HepG2 (cell line): ENCODE data around the gene ZC3H15. TPM values are rescaled to one million over a fixed set of nuclear protein-coding genes. Genes with fewer than 3 reads are reported as not detected.

Source experiments
- ATAC-seq: fragments of 200-7000 bp; cut with Tn5 transposase; 3 replicates; pipeline ENCODE4 v1.9.1; 2020; ENCODE audit warnings: mild to moderate bottlenecking, moderate library complexity
- BruUV-seq: library from RNA; stranded (reverse); fragments of 400-500 nt; replicated peaks from 2 replicates; lab custom pipeline; 2021; lab: Mats Ljungman, UMichigan
- CTCF ChIA-PET: fragments of 300-600 bp; formaldehyde crosslinking; extraction: SDS; loops from one replicate; lab custom pipeline; 2021; ENCODE audit warnings: low total read pairs, inconsistent platforms, low intra/inter-chr PET ratio; lab: Yijun Ruan, JAX
- POLR2A ChIA-PET: fragments of 350-600 bp; sonication (Branson Sonifier 250); formaldehyde crosslinking; loops from one replicate; lab custom pipeline; 2020; ENCODE audit warnings: antibody characterized with exemption, inconsistent platforms; lab: Yijun Ruan, JAX
- DNase-seq: peaks from one replicate; pipeline ENCODE4 v3.0.0-alpha.2; 2015; ENCODE audit warnings: low spot score
- FAIRE-seq: peaks from 3 replicates; lab custom pipeline; 2011; peaks lifted over from hg19 to GRCh38; lab: Jason Lieb, UNC
- H2AFZ ChIP-seq: one replicate; pipeline ENCODE4 v1.6.1; 2011; ENCODE audit warnings: low read length, inconsistent platforms
- H3K27ac ChIP-seq: fragments of 300-600 bp; 3 replicates; pipeline ENCODE4 v1.8.0; 2011; ENCODE audit warnings: mixed run types, mild to moderate bottlenecking, mixed read lengths, low read length, inconsistent platforms; ENCODE audit not compliant: insufficient read depth; ENCODE audit errors: extremely low read length
- H3K27me3 ChIP-seq, 2 experiments: fragments of 200-600 bp in 1 of 2; 2 replicates in 1 of 2; 3 replicates in 1 of 2; pipeline versions ENCODE4 v1.6.0 to v1.8.0; 2011; ENCODE audit warnings: low read length in 2 of 2, mild to moderate bottlenecking in 2 of 2, moderate library complexity in 2 of 2, inconsistent platforms in 1 of 2; ENCODE audit not compliant: insufficient read depth in 2 of 2, control insufficient read depth in 1 of 2
- H3K36me3 ChIP-seq, 2 experiments: fragments of 200-600 bp in 1 of 2; replicated peaks in 1 of 2; 2 replicates in 1 of 2; 3 replicates in 1 of 2; pipeline versions ENCODE4 v1.5.1 to v1.8.0; 2011; ENCODE audit warnings: low read length in 2 of 2, inconsistent platforms in 1 of 2; ENCODE audit not compliant: insufficient read depth in 2 of 2, control insufficient read depth in 1 of 2
- H3K4me1 ChIP-seq: 2 replicates; pipeline ENCODE4 v1.5.1; 2012; ENCODE audit warnings: low read length, inconsistent platforms; ENCODE audit not compliant: insufficient read depth
- H3K4me2 ChIP-seq: 2 replicates; pipeline ENCODE4 v1.6.0; 2011; ENCODE audit warnings: low read depth, low read length, inconsistent platforms
- H3K4me3 ChIP-seq, 3 experiments: fragments of 200-600 bp in 1 of 3; sonication (generic), shearing (Covaris generic) in 1 of 3; replicated peaks in 1 of 3; 2 replicates each; pipeline ENCODE4 v1.5.1; 2011 to 2016; ENCODE audit warnings: low read length in 3 of 3, inconsistent platforms in 2 of 3, low read depth in 2 of 3, mild to moderate bottlenecking in 2 of 3, control low read depth in 1 of 3, mixed read lengths in 1 of 3; ENCODE audit not compliant: insufficient read depth in 1 of 3
- H3K79me2 ChIP-seq: one replicate; pipeline ENCODE4 v1.6.1; 2011; ENCODE audit warnings: low read length, inconsistent platforms; ENCODE audit not compliant: insufficient read depth
- H3K9ac ChIP-seq: 2 replicates; pipeline ENCODE4 v1.6.0; 2011; ENCODE audit warnings: mild to moderate bottlenecking, low read depth, low read length, inconsistent platforms; ENCODE audit not compliant: insufficient read depth
- H3K9me3 ChIP-seq: 2 replicates; pipeline ENCODE4 v1.5.1; 2012; ENCODE audit warnings: mild to moderate bottlenecking, low read length
- H4K20me1 ChIP-seq: 2 replicates; pipeline ENCODE4 v1.6.0; 2011; ENCODE audit warnings: inconsistent platforms, mild to moderate bottlenecking, low read length, moderate library complexity; ENCODE audit not compliant: insufficient read depth
- DNMT1 ChIP-seq: sonication (generic); formaldehyde crosslinking; IDR thresholded peaks from 2 replicates; pipeline ENCODE4 v1.5.1; 2020; ENCODE audit warnings: mild to moderate bottlenecking, missing genetic modification reagents
- MLX ChIP-seq: IDR thresholded peaks from 2 replicates; pipeline ENCODE4 v1.6.1; 2016
- PHF8 ChIP-seq: sonication (generic); formaldehyde crosslinking; IDR thresholded peaks from 2 replicates; pipeline ENCODE4 v1.5.0; 2020; ENCODE audit warnings: missing genetic modification reagents
- RAD21 ChIP-seq: fragments of 450-650 bp; formaldehyde crosslinking; IDR thresholded peaks from 2 replicates; pipeline ENCODE4 v1.5.0; 2020; ENCODE audit warnings: mild to moderate bottlenecking
- REST ChIP-seq, 2 experiments: IDR thresholded peaks; 2 replicates each; pipeline ENCODE4 v1.6.1; 2011 to 2012; ENCODE audit warnings: low read length in 2 of 2, borderline replicate concordance in 1 of 2, low read depth in 1 of 2, mild to moderate bottlenecking in 1 of 2, moderate library complexity in 1 of 2
- SP2 ChIP-seq: sonication (generic); formaldehyde crosslinking; IDR thresholded peaks from 2 replicates; pipeline ENCODE4 v1.5.1; 2020; ENCODE audit warnings: mild to moderate bottlenecking, missing genetic modification reagents
- TCF12 ChIP-seq, 2 experiments: fragments of 450-650 bp in 1 of 2; sonication (generic) in 1 of 2; formaldehyde crosslinking in 1 of 2; IDR thresholded peaks; 2 replicates each; pipeline versions ENCODE4 v1.6.1 to v1.8.0; 2017 to 2022; ENCODE audit warnings: antibody characterized with exemption in 1 of 2, mild to moderate bottlenecking in 1 of 2, missing genetic modification reagents in 1 of 2, moderate library complexity in 1 of 2
- ZBED4 ChIP-seq: sonication (generic); formaldehyde crosslinking; IDR thresholded peaks from 2 replicates; pipeline ENCODE4 v1.4.0; 2020; ENCODE audit warnings: missing genetic modification reagents, borderline replicate concordance
- ZNF282 ChIP-seq: fragments of 450-650 bp; IDR thresholded peaks from 2 replicates; pipeline ENCODE4 v1.6.1; 2018; ENCODE audit not compliant: partially characterized antibody
- ZNF414 ChIP-seq: sonication (generic); formaldehyde crosslinking; IDR thresholded peaks from 2 replicates; pipeline ENCODE4 v1.5.0; 2020; ENCODE audit warnings: missing genetic modification reagents
- ZNF513 ChIP-seq: sonication (generic); formaldehyde crosslinking; conservative IDR thresholded peaks from 2 replicates; pipeline ENCODE4 v1.5.0; 2020; ENCODE audit warnings: missing genetic modification reagents
- ZNF570 ChIP-seq: sonication (generic); formaldehyde crosslinking; IDR thresholded peaks from 2 replicates; pipeline ENCODE4 v1.4.0; 2020; ENCODE audit warnings: mild to moderate bottlenecking, missing genetic modification reagents, borderline replicate concordance
- ZNF580 ChIP-seq: IDR thresholded peaks from 2 replicates; pipeline ENCODE4 v1.6.1; 2016; ENCODE audit warnings: low read depth, borderline replicate concordance
- ZNF790 ChIP-seq: sonication (generic); formaldehyde crosslinking; IDR thresholded peaks from 2 replicates; pipeline ENCODE4 v1.8.0; 2022; ENCODE audit warnings: missing genetic modification reagents, mild to moderate bottlenecking, borderline replicate concordance
- WGBS: methylation state at CpG from one replicate; pipeline ENCODE4 v1.1.6; 2017; ENCODE audit warnings: low lambda C conversion rate; 5-methylcytosine and 5-hydroxymethylcytosine counted together
- in situ Hi-C: cut with HindIII; loops from 2 replicates; pipeline ENCODE4 v1.10.0; 2017; ENCODE audit warnings: low pct_unique_long_range_greater_than_20kb; ENCODE audit not compliant: extremely low pct_ligation_motif_present
- intact Hi-C: fragments of 100-400 bp; cut with micrococcal nuclease; formaldehyde crosslinking; loops from one replicate; pipeline ENCODE4 v1.10.0; 2022; ENCODE audit not compliant: unreplicated experiment
- polyA plus RNA-seq, 8 experiments: library from polyadenylated mRNA; depleted of rRNA in 3 of 8; stranded (reverse) in 7 of 8; unstranded in 1 of 8; fragments of >200 nt; fragmentation: Illumina TruSeq in 4 of 8; extraction: Trizol in 4 of 8; gene quantifications; 2 replicates each; pipeline versions ENCODE4 v1.2.1 to v1.2.3, GENCODE V29; 2011 to 2016; ENCODE audit warnings: low read depth in 4 of 8, missing spikeins in 1 of 8, mixed read lengths in 1 of 8; ENCODE audit not compliant: insufficient read depth in 1 of 8
- total RNA-seq, 5 experiments: library from RNA; depleted of rRNA; stranded (reverse); fragments of >200 nt; fragmentation: Illumina TruSeq; extraction: Trizol; gene quantifications; 2 replicates each; pipeline ENCODE4 v1.2.3, GENCODE V29; 2016; ENCODE audit warnings: low read depth in 1 of 5

Gene ZC3H15
- total and polyA plus RNA-seq, 2 of the 13 experiments (the other 11 are each of a cell fraction or from before 2014, with no cell fraction given), result 84.6 to 168 TPM

GRCh38 chr2:186523791-186524190, 37.7 kb downstream of the ZC3H15 start:
- Histone ChIP-seq H3K4me1 (no peaks in the 10 kb centered on the region), H3K4me2 (no peak overlapping the region), H3K27me3 (no peaks in the 10 kb centered on the region), H3K36me3 (no peaks in the 10 kb centered on the region; a peak in 2 of 5 replicates), H3K4me3 (no peak overlapping the region), H2AFZ (no peak overlapping the region), H3K79me2 (no peaks in the 10 kb centered on the region), H3K9ac (no peak overlapping the region), H3K27ac (no peak overlapping the region), H4K20me1 (no peaks in the 10 kb centered on the region), H3K9me3 (no peaks in the 10 kb centered on the region)
- DNase-seq (no peak), FAIRE-seq (no peak), ATAC-seq (no peak)
- 83% methylated on average over 1 of the region's 1 CpG for WGBS
- CTCF ChIA-PET, result no interaction called here
- BruUV-seq, result no TSS peak
- POLR2A ChIA-PET, result no interaction called here
- intact Hi-C loops, result no loop called here
- in situ Hi-C loops, result no loop called here
- TF ChIP-seq SP2 (CRISPR knock-in tag) (no peak), RAD21 (CRISPR knock-in tag) (no peak), ZNF790 (CRISPR knock-in tag) (no peak), TCF12 (IDR thresholded peaks at IDR 0.05) (no peak), TCF12 (CRISPR knock-in tag; IDR thresholded peaks at IDR 0.05) (no peak), ZBED4 (CRISPR knock-in tag) (no peak), DNMT1 (CRISPR knock-in tag) (no peak), ZNF513 (CRISPR knock-in tag) (no peak), ZNF570 (no peak), MLX (CRISPR knock-in tag) (no peak), ZNF282 (no peak), ZNF580 (no peak), ZNF414 (CRISPR knock-in tag) (no peak), REST (IDR thresholded peaks at IDR 0.05; ENCODE audit: borderline replicate concordance in 1 of 2, low read depth in 1 of 2, low read length in 2 of 2) (no peak), PHF8 (no peak)
